Activated CD8-positive, alpha-beta memory T cell treated with anti-CD3 and anti-CD28 coated beads, Interleukin-2, amount 50 U/mL, for 4 hours (primary cell): ENCODE data around the gene OSBPL5.

ENCODE experiments used
- DNase-seq: peaks from one replicate; pipeline ENCODE4 v3.0.0-alpha.2; 2020

OSBPL5 gene

GRCh38 chr11:3163241-3163981, 1.7 kb downstream of the OSBPL5 start:
- DNase-seq = no peak

DNA sequence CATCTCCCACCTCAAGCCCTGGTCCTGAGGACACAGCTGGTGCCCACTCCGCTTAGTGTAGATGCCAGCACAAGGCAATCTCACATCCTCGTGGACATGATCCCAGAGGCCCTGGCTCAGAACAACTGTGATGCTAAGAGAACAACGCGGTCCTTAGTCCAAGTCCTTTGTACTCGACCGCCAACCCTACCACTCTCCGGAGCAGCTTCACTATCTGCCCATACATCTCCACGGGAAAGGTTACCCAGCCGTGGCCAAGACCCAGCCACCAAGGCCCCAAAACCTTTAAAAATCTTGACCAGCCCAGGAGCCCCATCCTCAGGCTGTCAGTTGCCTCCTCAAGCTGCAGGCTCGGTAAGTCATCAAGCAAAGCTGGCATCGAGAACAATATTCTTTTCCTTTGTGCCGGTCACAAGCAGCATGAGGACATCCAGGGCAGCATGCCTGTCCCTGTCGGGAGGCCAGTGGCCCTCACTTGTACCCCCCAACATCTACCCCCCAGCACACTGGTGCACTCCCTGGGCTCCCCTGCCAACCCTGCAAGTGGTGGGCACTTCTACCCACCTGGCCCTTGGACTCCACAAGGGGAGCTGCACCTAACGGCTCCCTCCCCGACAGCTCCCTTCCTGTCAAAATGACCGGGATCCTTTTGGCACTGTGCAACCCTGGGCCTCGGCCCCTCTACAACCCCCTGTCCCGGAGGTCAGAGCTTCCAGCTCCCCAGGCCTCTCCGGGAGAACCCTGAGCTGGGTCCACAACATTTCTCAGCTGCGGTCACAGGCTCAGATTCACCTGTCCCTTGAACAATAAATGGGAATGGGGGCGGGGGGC, 2.5 kb downstream of the OSBPL5 start:
- DNase-seq = no peak

- DNase-seq = no peak
Measured at GRCh38 chr11:3161720-3162409, 3.2 kb downstream of the OSBPL5 start.

DNA sequence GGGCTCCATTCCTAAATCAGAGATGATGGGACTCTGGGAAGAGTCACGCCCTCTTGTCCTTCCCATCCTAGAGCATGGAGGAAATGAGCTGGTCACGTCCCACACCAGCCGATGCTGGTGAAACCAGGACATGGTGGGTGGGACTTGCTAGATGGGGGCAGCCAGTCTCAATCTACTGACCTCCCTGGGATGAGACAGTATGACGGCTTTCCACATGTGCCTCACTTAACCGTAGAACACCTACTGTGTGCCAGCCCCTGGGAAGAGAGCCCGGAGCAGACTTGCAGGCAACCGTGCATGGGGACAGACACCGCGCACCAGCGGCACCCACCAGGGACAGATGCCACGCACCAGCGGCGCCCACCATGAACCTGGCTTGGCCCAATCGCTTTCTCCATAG, 3.8 kb downstream of the OSBPL5 start:
- no peak for DNase-seq

- DNase-seq = no peak
Measured at GRCh38 chr11:3160252-3161031, 4.7 kb downstream of the OSBPL5 start.

- DNase-seq = no peak
Measured at GRCh38 chr11:3159296-3160190, 5.6 kb downstream of the OSBPL5 start.

- DNase-seq = no peak
Measured at GRCh38 chr11:3158821-3159220, 6.3 kb downstream of the OSBPL5 start.

GRCh38 chr11:3158131-3158591, 6.9 kb downstream of the OSBPL5 start:
- no peak for DNase-seq

- DNase-seq = no peak
Measured at GRCh38 chr11:3157381-3158130, 7.6 kb downstream of the OSBPL5 start.

DNA sequence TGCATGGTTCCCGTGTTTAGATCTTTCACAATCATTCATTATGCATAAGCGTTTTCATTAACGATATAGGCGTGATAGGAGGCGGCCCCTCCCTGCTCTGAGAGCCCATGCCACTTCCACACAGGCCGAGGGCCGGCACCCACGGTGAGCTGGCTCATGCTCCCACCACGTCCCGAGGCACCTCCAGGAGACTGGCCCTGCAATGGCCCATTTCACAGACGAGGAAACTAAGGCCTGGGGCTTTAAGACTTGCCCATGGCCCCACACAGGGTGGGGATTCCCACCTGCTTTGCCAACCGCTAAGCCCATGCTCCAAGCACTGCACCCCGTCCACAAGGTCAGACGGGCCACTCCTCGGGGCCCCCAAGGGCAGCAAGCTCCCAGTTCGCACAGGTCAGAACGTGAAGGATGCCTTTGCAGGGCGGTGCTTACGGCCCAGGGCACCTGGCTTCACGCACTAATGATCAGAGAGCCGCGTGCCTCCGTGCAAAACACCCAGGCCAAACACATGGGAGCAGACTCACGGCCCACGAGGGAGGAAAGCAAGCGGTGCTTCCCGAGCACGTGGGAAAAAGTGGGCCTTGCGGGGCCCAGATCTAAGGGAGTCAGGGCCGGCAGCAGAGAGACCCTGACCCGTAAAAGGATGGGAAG, 8.3 kb downstream of the OSBPL5 start:
- DNase-seq = no peak

DNA sequence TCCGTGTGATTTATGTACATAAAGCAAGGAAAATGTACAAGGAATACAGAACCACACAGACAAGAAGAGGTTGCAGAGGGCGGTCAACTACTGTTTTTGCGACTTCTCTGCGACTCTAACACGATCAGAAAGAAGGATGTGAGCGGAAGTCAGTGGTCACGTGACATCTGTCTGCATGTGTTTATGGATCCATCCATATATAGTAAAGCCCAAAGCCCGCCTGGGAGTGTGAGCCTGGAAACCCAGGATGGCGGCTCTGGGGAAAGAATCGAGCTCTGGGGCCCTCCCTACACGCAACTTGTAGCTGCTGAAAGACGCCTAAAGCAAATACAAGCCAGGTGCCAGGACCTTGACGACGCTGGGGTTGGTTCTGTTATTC, 8.8 kb downstream of the OSBPL5 start:
- DNase-seq = no peak

DNA sequence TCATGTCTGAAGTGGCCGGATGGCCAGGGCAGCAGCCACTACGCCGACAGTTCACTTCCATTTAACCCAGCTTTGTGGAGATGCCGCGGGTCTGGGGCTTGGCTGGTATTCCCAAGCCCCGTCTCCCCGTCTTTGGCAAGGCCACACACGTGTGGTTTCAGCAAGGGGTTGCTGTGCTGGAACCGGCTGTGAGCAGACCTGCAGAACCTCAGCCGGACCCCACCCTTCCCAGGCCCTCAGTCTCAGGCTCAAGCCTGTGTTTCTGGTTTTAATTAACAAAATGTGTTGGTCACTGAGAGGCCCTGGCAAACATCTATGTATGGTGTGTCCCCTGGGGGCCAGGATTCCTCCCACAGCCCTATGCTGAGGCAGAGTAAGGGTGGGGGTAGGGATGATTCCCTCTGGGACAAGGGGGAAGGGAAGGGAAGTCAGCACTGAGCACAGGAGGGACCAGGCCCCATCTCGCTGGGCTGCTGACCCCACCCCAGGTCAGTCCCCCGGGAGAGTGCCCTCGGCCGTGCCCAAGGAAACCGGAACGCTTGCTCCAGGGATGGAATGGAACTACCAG, 9.3 kb downstream of the OSBPL5 start:
- no peak for DNase-seq

GRCh38 chr11:3155216-3155615, 9.9 kb downstream of the OSBPL5 start:
- no peak for DNase-seq

DNA sequence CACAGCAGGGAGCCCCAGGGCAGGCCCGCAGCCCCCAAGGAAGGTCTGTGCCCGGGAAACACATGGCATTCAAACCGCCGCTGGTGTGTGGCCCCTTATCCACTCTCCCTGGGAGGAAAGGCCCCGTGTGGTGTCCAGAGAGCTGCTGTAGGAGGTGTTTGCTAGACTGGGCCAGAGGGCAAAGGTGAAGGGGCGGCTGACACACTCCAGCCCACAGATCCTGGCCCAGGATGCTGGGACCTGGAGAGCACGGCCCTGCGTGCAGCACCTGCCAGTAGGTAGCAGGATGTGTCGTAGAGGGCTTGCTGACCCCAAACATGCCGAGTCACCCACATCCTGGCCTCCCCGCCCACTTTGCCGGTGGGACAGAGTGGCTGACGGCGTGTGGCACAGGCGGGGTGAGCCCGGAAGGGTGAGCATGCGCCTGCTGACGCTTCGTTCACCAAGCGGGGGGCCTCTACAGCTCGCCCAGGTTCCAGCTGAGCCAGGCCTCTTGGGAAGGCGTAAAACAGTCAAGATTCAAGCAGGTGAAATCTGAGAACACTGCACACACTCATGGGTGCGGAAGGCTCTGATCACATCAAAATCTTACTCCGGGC, 11.0 kb downstream of the OSBPL5 start:
- no peak for DNase-seq

DNA sequence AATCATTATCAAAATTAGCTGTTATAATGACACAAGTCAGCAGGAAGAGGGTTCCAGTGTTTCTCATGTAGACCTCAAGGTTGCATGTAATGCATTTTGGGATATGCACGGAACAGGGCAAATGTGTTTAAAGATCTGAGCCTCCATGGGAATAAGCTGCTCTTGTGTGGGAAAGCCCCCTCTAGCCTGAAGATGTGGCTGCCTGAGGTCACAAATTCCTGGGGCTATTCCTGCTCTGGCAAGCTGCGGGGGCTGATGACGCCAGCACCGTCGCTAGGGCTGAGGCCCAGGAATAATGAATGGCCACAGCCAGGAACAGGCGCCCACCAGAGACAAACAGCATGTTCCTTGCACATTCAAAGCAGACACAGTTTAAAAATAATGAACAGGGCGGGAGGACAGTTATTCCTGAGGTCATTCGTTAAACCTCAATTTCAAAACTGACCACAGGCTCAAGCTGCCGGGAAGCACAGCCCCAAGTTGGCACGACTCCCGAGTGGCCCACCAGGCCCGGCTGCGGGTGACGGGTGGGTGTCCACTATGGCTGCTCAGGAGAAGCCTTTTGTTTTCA, 11.7 kb downstream of the OSBPL5 start:
- DNase-seq = no peak

- DNase-seq = no peak
Measured at GRCh38 chr11:3152471-3153110, 12.5 kb downstream of the OSBPL5 start.

DNA sequence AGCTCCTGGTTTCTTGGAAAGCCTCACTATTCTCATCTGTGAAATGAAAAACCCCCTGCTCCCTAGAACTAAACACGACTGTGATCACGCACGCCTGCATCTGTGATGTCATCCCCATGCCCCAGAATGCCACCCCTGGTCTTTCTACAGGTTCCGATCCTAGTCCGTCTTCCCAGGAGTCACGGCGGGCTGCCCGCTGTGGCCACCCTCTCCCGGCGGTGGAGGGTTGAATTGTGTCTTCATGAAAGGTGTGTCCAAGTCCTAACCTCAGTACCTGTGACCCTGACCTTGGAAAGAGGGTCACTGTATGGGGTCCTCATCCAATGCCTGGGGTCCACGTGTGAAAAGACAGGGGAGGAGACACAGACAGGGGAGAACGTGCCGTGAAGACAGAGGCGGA, 14.4 kb downstream of the OSBPL5 start:
- DNase-seq = no peak

DNA sequence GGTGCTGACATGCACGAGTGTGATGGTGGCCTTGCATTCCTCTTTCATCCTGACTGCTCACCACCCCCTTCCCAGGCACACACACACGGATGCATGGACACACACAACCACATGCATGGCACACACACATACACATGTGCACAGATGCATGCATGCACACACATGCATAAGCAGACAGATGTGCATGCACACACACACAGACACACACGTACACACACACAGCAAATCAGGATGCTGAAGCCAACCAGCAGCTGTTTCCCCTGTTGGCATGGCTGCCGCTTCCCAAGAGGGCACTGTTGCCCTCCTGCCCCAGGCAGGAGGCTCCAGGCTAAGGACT, 15.3 kb downstream of the OSBPL5 start:
- no peak for DNase-seq
